HG03095 (cell line): ENCODE results near the gene UST.

Experiments
- ATAC-seq: cut with Tn5 transposase; IDR thresholded peaks from one replicate; pipeline ENCODE4 v1.9.1; 2021; ENCODE audit warnings: moderate library complexity; ENCODE audit not compliant: unreplicated experiment

UST gene

GRCh38 chr6:148746363-148747144 lies at the start of gene UST:
TSS of gene UST (plus strand) at chr6:148747030. CDS start at chr6:148747431, 401 bp downstream.
- peak; percentile 44 for ATAC-seq

GRCh38 chr6:148697895-148698440 lies 48.9 kb upstream of the UST start:
- ATAC-seq = no peak

- no peak for ATAC-seq
Measured at GRCh38 chr6:148698671-148699180, 48.1 kb upstream of the UST start.

GRCh38 chr6:148700047-148700715 lies 46.6 kb upstream of the UST start:
- ATAC-seq = no peak

GRCh38 chr6:148700741-148701311 lies 46.0 kb upstream of the UST start:
- ATAC-seq = peak; percentile 55

- no peak for ATAC-seq
Measured at GRCh38 chr6:148701375-148701774, 45.5 kb upstream of the UST start.

- no peak for ATAC-seq
Measured at GRCh38 chr6:148703900-148704299, 42.9 kb upstream of the UST start.

- ATAC-seq = no peak
Measured at GRCh38 chr6:148704400-148705246, 42.2 kb upstream of the UST start.

GRCh38 chr6:148708707-148709106 lies 38.1 kb upstream of the UST start:
- no peak for ATAC-seq

GRCh38 chr6:148709577-148709976 lies 37.3 kb upstream of the UST start:
- ATAC-seq = no peak

GRCh38 chr6:148711833-148712654 lies 34.8 kb upstream of the UST start:
- ATAC-seq = no peak

GRCh38 chr6:148713033-148713738 lies 33.6 kb upstream of the UST start:
- ATAC-seq = no peak

GRCh38 chr6:148713921-148714320 lies 32.9 kb upstream of the UST start:
- ATAC-seq = no peak

- no peak for ATAC-seq
Measured at GRCh38 chr6:148716811-148717210, 30.0 kb upstream of the UST start.

GRCh38 chr6:148720406-148720805 lies 26.4 kb upstream of the UST start:
- ATAC-seq = no peak

- no peak for ATAC-seq
Measured at GRCh38 chr6:148720897-148721296, 25.9 kb upstream of the UST start.

GRCh38 chr6:148723484-148723883 lies 23.3 kb upstream of the UST start:
- no peak for ATAC-seq

- ATAC-seq = no peak
Measured at GRCh38 chr6:148724428-148724827, 22.4 kb upstream of the UST start.

- ATAC-seq = no peak
Measured at GRCh38 chr6:148727104-148727503, 19.7 kb upstream of the UST start.
